ENCODE results near the gene FANCE.
"Not testable (repeated sequence)": the region's sequence is repeated elsewhere in the genome, so short reads cannot be mapped to it uniquely, and the experiment has no call there.

The FANCE gene

GRCh38 chr6:35432291-35432690 is 19.8 kb upstream of the FANCE start:
- DNase-seq (ENCODE audit: low spot score): no peak

GRCh38 chr6:35432702-35433101 is 19.4 kb upstream of the FANCE start:
- not testable (repeated sequence) for DNase-seq (ENCODE audit: low spot score)

GRCh38 chr6:35435074-35435837 is 16.9 kb upstream of the FANCE start:
- DNase-seq (ENCODE audit: low spot score): no peak

- no peak for DNase-seq (ENCODE audit: low spot score)
Observed at GRCh38 chr6:35436071-35436857, 15.9 kb upstream of the FANCE start.

- DNase-seq (ENCODE audit: low spot score): not testable (repeated sequence)
Observed at GRCh38 chr6:35438378-35439065, 13.6 kb upstream of the FANCE start.

GRCh38 chr6:35439308-35439707 is 12.8 kb upstream of the FANCE start:
- DNase-seq (ENCODE audit: low spot score): no peak

DNA sequence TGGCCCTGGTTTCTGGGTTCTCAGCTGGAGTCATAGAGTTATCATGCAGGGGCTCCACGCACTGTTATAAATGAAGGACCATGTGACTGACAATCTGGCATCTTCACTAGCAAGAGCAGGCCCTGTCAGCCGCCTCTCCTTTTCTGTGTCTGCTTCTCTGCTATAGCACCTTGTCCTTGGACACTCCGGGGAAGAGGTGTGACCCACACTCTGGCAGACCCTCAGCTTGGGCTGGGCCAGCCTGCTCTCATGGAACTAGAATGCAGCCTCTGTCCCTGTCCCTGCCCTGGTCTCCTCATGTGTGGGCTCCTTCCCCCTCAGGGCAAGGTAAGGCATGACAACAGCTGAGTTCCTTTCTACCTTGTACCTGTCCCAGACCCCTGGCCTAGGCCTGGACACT is 10.9 kb upstream of the FANCE start:
- no peak for DNase-seq (ENCODE audit: low spot score)

- no peak for DNase-seq (ENCODE audit: low spot score)
Observed at GRCh38 chr6:35441642-35442041, 10.5 kb upstream of the FANCE start.

DNA sequence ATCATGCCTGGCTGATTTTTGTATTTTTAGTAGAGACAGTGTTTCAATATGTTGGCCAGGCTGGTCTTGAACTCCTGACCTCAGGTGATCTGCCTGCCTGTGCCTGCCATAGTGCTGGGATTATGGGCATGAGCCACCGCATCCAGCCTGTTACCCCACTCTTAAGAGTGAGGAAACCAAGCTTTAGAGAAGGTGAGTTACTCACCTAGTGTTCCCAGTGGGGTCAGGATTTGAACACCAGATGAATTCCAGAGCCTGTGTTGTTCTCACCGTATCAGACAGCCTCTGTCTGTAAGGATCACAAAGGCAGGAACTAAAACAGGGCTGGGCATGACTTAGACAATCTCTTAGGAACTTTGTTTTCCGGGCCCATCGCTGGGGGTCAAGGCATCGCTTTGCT is 9.4 kb upstream of the FANCE start:
- no peak for DNase-seq (ENCODE audit: low spot score)

- no peak for DNase-seq (ENCODE audit: low spot score)
Observed at GRCh38 chr6:35443341-35444030, 8.7 kb upstream of the FANCE start.

- no peak for DNase-seq (ENCODE audit: low spot score)
Observed at GRCh38 chr6:35445691-35446090, 6.4 kb upstream of the FANCE start.

GRCh38 chr6:35448191-35448590 is 3.9 kb upstream of the FANCE start:
- no peak for DNase-seq (ENCODE audit: low spot score)

DNA sequence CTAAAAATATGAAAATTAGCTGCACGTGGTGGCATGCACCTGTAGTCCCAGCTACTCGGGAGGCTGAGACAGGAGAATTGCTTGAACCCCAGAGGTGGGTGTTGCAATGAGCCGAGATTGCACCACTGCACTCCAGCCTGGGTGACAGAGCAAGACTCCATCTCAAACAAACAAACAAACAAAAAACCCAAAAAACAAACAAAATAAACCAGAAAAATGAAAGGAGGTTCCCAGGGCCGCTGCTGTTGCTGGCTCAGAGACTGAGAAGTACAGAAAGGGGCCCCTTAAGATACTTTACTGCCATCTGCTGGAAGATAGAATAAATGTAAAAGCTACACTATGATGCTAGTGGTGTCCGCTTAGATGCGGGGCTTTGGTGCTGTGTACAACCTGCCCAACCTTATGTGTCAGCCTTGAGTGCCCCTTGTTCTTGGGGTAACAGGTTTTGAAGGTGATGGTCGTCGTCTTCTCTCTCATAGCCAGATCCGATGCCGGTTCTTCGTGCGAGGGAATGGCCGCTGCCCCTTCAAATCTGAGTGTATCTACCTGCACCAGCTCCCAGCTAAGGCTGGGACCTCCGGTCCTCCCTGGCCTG is 2.8 kb upstream of the FANCE start:
- peak; percentile 84 for DNase-seq (ENCODE audit: low spot score)

- DNase-seq (ENCODE audit: low spot score): no peak
Observed at GRCh38 chr6:35451354-35452182, 570 bp upstream of the FANCE start.

- DNase-seq (ENCODE audit: low spot score): no peak
Observed at GRCh38 chr6:35453236-35453635, 1.1 kb downstream of the FANCE start.

DNA sequence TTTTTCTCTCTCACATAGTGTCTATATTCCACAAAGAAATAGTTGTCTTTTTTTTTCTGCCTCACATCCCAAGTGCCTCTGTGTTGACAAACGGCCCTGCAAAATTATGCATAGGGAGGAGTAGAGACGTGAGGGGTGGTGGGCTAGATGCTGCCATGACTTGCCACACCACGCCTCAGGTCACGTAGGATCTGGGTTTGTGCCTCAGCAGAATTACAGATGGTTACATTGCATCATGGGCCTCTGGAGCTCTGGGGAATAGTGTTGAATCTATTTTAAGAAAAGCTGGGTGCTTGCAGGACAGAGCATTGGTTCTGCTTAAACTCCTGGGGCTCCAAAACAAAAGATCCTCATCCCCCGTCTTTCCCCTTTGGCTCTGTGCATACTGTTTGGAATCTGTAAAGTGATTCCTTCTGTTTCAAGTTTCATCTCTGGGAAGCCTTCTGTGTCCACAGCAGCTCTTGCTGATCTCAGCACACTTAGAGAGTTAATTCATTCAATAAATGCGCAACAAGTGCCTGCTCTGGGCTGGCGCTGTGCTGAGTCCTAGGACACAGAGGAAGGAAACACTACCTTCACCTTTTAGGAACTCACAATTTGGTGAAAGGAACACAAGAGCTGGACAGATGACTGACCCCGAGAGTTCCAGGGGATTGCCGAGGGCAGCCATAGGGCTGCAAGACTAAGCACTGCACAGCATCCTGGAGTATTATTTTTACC is 2.4 kb downstream of the FANCE start:
- no peak for DNase-seq (ENCODE audit: low spot score)

- DNase-seq (ENCODE audit: low spot score): no peak
Observed at GRCh38 chr6:35457907-35458306, 5.8 kb downstream of the FANCE start.

DNA sequence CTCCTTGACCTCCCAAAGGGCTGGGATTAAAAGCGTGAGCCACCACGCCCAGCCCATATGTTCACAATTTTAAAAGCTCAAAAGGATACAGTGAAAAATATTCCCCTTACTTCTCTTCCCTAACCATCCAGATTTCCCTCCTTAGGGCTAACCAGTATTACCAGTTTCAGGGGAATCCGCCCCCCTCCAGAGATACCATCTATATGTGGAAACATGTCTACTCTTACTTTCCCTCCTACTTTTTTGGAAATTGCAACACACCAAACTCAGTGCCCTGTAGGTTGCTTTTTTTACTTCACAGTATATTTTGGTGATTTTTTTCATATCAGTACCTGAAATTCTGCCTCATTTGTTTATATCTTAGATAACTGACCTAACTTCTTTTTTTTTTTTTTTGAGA is 9.1 kb downstream of the FANCE start:
- no peak for DNase-seq (ENCODE audit: low spot score)

DNA sequence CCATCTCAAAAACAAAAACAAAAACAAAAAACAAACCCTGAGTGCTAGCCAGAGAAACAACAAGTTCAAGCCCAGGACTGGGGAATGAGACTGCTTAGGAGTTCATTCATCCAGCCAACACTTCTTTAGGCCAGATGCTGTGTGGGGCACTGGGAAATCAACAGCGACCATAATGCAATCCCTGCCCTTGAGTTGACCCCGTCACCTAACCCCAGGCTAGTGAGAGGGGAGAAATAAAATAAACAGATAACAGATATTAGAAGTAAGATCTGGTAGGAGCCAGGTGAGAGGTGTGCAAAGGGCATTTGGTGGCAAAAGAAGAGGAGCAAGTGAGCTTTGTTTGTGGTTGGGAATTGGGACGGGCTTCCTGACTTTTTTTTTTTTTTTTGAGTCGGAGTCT is 11.2 kb downstream of the FANCE start:
- DNase-seq (ENCODE audit: low spot score): no peak

DNA sequence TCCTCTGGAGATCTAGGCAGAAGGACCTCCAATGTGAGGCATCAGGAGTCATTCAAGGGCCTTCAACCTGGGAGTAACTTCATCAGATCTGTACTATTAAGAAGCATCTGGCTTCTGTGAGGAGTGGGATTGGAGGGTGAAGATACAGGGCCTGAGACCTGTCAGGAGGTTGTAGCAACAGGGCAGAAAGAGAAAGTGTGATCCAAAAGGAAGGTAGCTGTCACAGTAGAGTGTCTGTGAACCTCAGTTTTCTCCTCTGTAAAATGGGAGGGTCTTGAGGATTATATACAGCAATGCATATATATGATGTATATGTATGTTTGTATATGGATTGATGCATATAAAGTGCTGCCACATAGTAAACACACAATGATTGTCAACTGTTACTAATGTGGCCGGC is 13.5 kb downstream of the FANCE start:
- no peak for DNase-seq (ENCODE audit: low spot score)
